Stimulated activated CD8-positive, alpha-beta memory T cell treated with anti-CD3 and anti-CD28 coated beads, Interleukin-2, amount 100 ng/mL, for 48 hours (primary cell): ENCODE results near the gene CDHR2.
"Not testable (repeated sequence)": the region's sequence is repeated elsewhere in the genome, so short reads cannot be mapped to it uniquely, and the experiment has no call there.

Experiments used
- DNase-seq, 2 donors: peaks; one replicate each; pipeline ENCODE4 v3.0.0-alpha.2; 2020; ENCODE audit warnings: low read depth in 2 of 2

Gene CDHR2

GRCh38 chr5:176540956-176541337 lies 8.2 kb upstream of the CDHR2 start:
- no peak for DNase-seq

GRCh38 chr5:176541338-176542134 lies 7.6 kb upstream of the CDHR2 start:
- peak in 1 of 2 donors; percentile 44 for DNase-seq

- DNase-seq = peak in 1 of 2 donors; percentile 60
Measured at GRCh38 chr5:176542135-176542595, 7.0 kb upstream of the CDHR2 start.

- no peak for DNase-seq
Measured at GRCh38 chr5:176542596-176543427, 6.3 kb upstream of the CDHR2 start.

GRCh38 chr5:176543428-176544182 lies 5.5 kb upstream of the CDHR2 start:
- DNase-seq = peak; percentile 62 to 69

- no peak for DNase-seq
Measured at GRCh38 chr5:176545388-176545736, 3.8 kb upstream of the CDHR2 start.

- DNase-seq = no peak
Measured at GRCh38 chr5:176545737-176546509, 3.2 kb upstream of the CDHR2 start.

- no peak for DNase-seq
Measured at GRCh38 chr5:176547802-176548201, 1.3 kb upstream of the CDHR2 start.

GRCh38 chr5:176549871-176550270 lies 729 bp downstream of the CDHR2 start:
- DNase-seq = no peak

GRCh38 chr5:176550275-176550831 lies 1.2 kb downstream of the CDHR2 start:
- no peak for DNase-seq

GRCh38 chr5:176550937-176551336 lies 1.8 kb downstream of the CDHR2 start:
- not testable (repeated sequence) for DNase-seq

GRCh38 chr5:176552332-176552869 lies 3.3 kb downstream of the CDHR2 start:
- DNase-seq = no peak

GRCh38 chr5:176553260-176554085 lies 4.3 kb downstream of the CDHR2 start:
- no peak for DNase-seq

GRCh38 chr5:176557846-176558245 lies 8.7 kb downstream of the CDHR2 start:
- DNase-seq = no peak

GRCh38 chr5:176559683-176560082 lies 10.5 kb downstream of the CDHR2 start:
- DNase-seq = no peak

- no peak for DNase-seq
Measured at GRCh38 chr5:176560364-176560763, 11.2 kb downstream of the CDHR2 start.

GRCh38 chr5:176561259-176561658 lies 12.1 kb downstream of the CDHR2 start:
- no peak for DNase-seq

- no peak for DNase-seq
Measured at GRCh38 chr5:176562189-176562588, 13.0 kb downstream of the CDHR2 start.

GRCh38 chr5:176564002-176564401 lies 14.9 kb downstream of the CDHR2 start:
- no peak for DNase-seq

- DNase-seq = no peak
Measured at GRCh38 chr5:176565760-176566288, 16.7 kb downstream of the CDHR2 start.
